Heart left ventricle (tissue), 16 donors: Measurements from ENCODE around the gene DCAF10. TPM values are rescaled to one million over a fixed set of nuclear protein-coding genes. Genes with fewer than 3 reads are reported as not detected.

ENCODE experiments used
- ATAC-seq, 4 donors: fragments of 200-7000 bp; cut with Tn5 transposase; one replicate each; pipeline ENCODE4 v1.9.1; 2020 to 2022; ENCODE audit warnings: moderate library complexity in 4 of 4, mild to moderate bottlenecking in 3 of 4, moderate number of reproducible peaks in 1 of 4
- DNase-seq, 5 donors: peaks; one replicate each; pipeline ENCODE4 v3.0.0-alpha.2; 2020
- H3K27ac ChIP-seq, 12 donors: fragments of 200-600 bp; sonication (generic) in 4 of 12; one replicate each; pipeline versions ENCODE4 v1.5.0 to v1.8.0; 2016 to 2022; ENCODE audit warnings: mild to moderate bottlenecking in 2 of 12
- H3K27me3 ChIP-seq, 9 donors: fragments of 200-600 bp; sonication (generic) in 2 of 9; one replicate each; pipeline versions ENCODE4 v1.5.1 to v1.8.0; 2016 to 2022; ENCODE audit warnings: mild to moderate bottlenecking in 3 of 9
- H3K36me3 ChIP-seq, 9 donors: fragments of 200-600 bp; sonication (generic) in 2 of 9; one replicate each; pipeline versions ENCODE4 v1.5.0 to v1.8.0; 2018 to 2022; ENCODE audit warnings: mild to moderate bottlenecking in 2 of 9
- H3K4me1 ChIP-seq, 12 donors: fragments of 200-600 bp; sonication (generic) in 4 of 12; one replicate each; pipeline versions ENCODE4 v1.5.0 to v1.8.0; 2016 to 2022; ENCODE audit warnings: mild to moderate bottlenecking in 3 of 12
- H3K4me3 ChIP-seq, 12 donors: fragments of 200-600 bp; sonication (generic) in 4 of 12; one replicate each; pipeline versions ENCODE4 v1.5.0 to v1.8.0; 2017 to 2022; ENCODE audit warnings: mild to moderate bottlenecking in 9 of 12, moderate library complexity in 4 of 12
- H3K9me3 ChIP-seq, 12 donors: fragments of 200-600 bp; sonication (generic) in 4 of 12; one replicate each; pipeline versions ENCODE4 v1.5.0 to v1.8.0; 2016 to 2022; ENCODE audit warnings: mild to moderate bottlenecking in 1 of 12
- POLR2A ChIP-seq, 2 donors: fragments of 450-650 bp; IDR thresholded peaks; one replicate each; pipeline ENCODE4 v1.6.1; 2017; ENCODE audit warnings: antibody characterized with exemption in 2 of 2, mild to moderate bottlenecking in 2 of 2, moderate library complexity in 2 of 2
- WGBS, 4 donors: extraction: QIAGEN DNeasy Blood & Tissue Kit in 2 of 4; methylation state at CpG; one replicate each; pipeline versions ENCODE4 v1.1.5 to v1.1.7; 2013 to 2018; 5-methylcytosine and 5-hydroxymethylcytosine counted together
- intact Hi-C, 10 donors: fragments of 100-400 bp; cut with DNase I; formaldehyde crosslinking; loops; one replicate each; pipeline versions ENCODE4 v1.11.1 to v1.14.2; 2022
- polyA plus RNA-seq, 2 donors: library from polyadenylated mRNA; stranded (reverse); fragments of 200-250 nt; gene quantifications; one replicate each; pipeline ENCODE4 v1.2.3, GENCODE V29; 2013
- total RNA-seq, 9 donors: library from RNA; depleted of rRNA in 2 of 9; stranded (reverse); fragments of >200 nt in 2 of 9; fragmentation: NEBNext Ultra II Directional in 3 of 9; extraction: Animal tissue kit (Norgen Biotek cat#: 25700) in 3 of 9; gene quantifications; one replicate each; pipeline versions ENCODE4 v1.1.0 to v1.2.4, GENCODE V29; 2016 to 2023
- TF ChIP-seq, protein P1 (sequence below), 12 donors: fragments of 200-600 bp; sonication (generic) in 4 of 12; IDR thresholded peaks; one replicate each; pipeline versions ENCODE4 v1.5.0 to v1.8.0; 2018 to 2022; ENCODE audit warnings: antibody characterized with exemption in 12 of 12, mild to moderate bottlenecking in 5 of 12
- donor health status: ischemic (EF 13 %, LVEDD 7.1; RV severe dilation, severe dysfunction).
- donor health status: healthy with polysubstance abuse.
- donor health status: DM: no; HTN: yes; CAD: no.
- donor health status: DM: no; HTN: no; CAD: no.
- donor health status: ischemic (EF 25% LVEDD 6.9; RV normal size, moderate dysfunction).
- donor health status: ischemic (EF 25% LVEDD 5.7; RV mildly dilated, moderate dysfunction).
- donor health status: healthy.
- donor health status: DM: yes; HTN: yes; CAD: no.
- donor health status: ischemic (EF 35%, LVEDD 5.7; RV mildly dilated, moderate dysfunction).
- donor health status: nonischemic (EF 11% LVEDD 7.7; RV severe dilation, severe dysfunction).
- donor health status: DM: yes; HTN: yes; CAD: no.
- donor health status: PGD.
- donor health status: ischemic (EF 29% LVEDD 5.4; RV normal size, mild dysfunction).
- donor health status: nonischemic (EF 23%, LVEDD 6.1; RV moderate dilation, normal function).

The DCAF10 gene
- total and polyA plus RNA-seq, 11 donors = 5.0 to 24.3 (median 19.8) TPM

- DNase-seq = no peak
- H3K27me3 ChIP-seq = no peaks in the 10 kb centered on the region
- H3K4me1 ChIP-seq = peaks cover 0 to 44% (median 26%) of the 10 kb centered on the region in 12 donors
- peak overlapping the region; percentile 52 to 88 (median 78) for H3K27ac ChIP-seq
- no peak overlapping the region for H3K4me3 ChIP-seq
- intact Hi-C loops = loop anchor here in 8 of 10 donors (2.0 to 10.0 kb wide), 16 partner anchors 36 to 759 kb away; partner anchors contain the start of genes SHB (in 6 of the 8) and ALDH1B1 (in 3 of the 8)
- H3K36me3 ChIP-seq = peaks cover 0 to 19% (median 4%) of the 10 kb centered on the region in 9 donors
- TF ChIP-seq, protein P1, sequence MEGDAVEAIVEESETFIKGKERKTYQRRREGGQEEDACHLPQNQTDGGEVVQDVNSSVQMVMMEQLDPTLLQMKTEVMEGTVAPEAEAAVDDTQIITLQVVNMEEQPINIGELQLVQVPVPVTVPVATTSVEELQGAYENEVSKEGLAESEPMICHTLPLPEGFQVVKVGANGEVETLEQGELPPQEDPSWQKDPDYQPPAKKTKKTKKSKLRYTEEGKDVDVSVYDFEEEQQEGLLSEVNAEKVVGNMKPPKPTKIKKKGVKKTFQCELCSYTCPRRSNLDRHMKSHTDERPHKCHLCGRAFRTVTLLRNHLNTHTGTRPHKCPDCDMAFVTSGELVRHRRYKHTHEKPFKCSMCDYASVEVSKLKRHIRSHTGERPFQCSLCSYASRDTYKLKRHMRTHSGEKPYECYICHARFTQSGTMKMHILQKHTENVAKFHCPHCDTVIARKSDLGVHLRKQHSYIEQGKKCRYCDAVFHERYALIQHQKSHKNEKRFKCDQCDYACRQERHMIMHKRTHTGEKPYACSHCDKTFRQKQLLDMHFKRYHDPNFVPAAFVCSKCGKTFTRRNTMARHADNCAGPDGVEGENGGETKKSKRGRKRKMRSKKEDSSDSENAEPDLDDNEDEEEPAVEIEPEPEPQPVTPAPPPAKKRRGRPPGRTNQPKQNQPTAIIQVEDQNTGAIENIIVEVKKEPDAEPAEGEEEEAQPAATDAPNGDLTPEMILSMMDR (IDR thresholded peaks at IDR 0.05) = no peak
- TF ChIP-seq POLR2A (IDR thresholded peaks at IDR 0.05) = no peak
- H3K9me3 ChIP-seq = no peaks in the 10 kb centered on the region
- no peak for ATAC-seq
- WGBS, 4 donors = 73 to 81% (median 76%) methylated on average over 10 to 14 of the region's 14 CpGs
Measured at GRCh38 chr9:37915911-37916470, 115.4 kb downstream of the DCAF10 start.

GRCh38 chr9:37916471-37917312 is 116.1 kb downstream of the DCAF10 start:
- Histone ChIP-seq H3K27me3 (no peaks in the 10 kb centered on the region), H3K36me3 (peaks cover 0 to 19% (median 4%) of the 10 kb centered on the region in 9 donors), H3K4me3 (peak overlapping the region in 1 of 12 donors; percentile 12), H3K4me1 (peaks cover 0 to 47% (median 27%) of the 10 kb centered on the region in 12 donors), H3K27ac (peak overlapping the region; percentile 52 to 90 (median 78)), H3K9me3 (no peaks in the 10 kb centered on the region)
- peak in 2 of 4 donors; percentile 20 to 49 for ATAC-seq
- TF ChIP-seq, protein P1 (IDR thresholded peaks at IDR 0.05) = no peak
- no peak for TF ChIP-seq POLR2A (IDR thresholded peaks at IDR 0.05)
- peak in 1 of 5 donors; percentile 42 for DNase-seq
- intact Hi-C loops = loop anchor here in 7 of 10 donors (1.0 to 10.0 kb wide), 15 partner anchors 36 to 758 kb away; partner anchors contain the start of genes SHB (in 6 of the 7) and ALDH1B1 (in 3 of the 7)
- WGBS, 4 donors = 63 to 69% (median 66%) methylated on average over 16 to 18 of the region's 18 CpGs

Other genes starting within 250 kb of the DCAF10 start
- 1 to 10 TPM; 5.5 to 9.8 (median 7.3) TPM for gene FBXO10, start 224.4 kb upstream of the DCAF10 start, total RNA-seq
- gene FBXO10, start 224.4 kb upstream of the DCAF10 start, polyA plus RNA-seq = 1 to 10 TPM; 2.4 to 6.0 TPM
- 10 to 100 TPM; 39.7 to 64.2 (median 50.3) TPM for gene TOMM5, start 208.2 kb upstream of the DCAF10 start, total RNA-seq
- 100 to 1,000 TPM; 103 to 139 TPM for gene TOMM5, start 208.2 kb upstream of the DCAF10 start, polyA plus RNA-seq
- gene FRMPD1, start 149.8 kb upstream of the DCAF10 start, total RNA-seq = 1 to 10 TPM in 5 of 9 donors, under 1 TPM in 4; 0.59 to 1.9 (median 1.0) TPM
- under 1 TPM; 0.03 to 0.30 TPM for gene FRMPD1, start 149.8 kb upstream of the DCAF10 start, polyA plus RNA-seq
- 1 to 10 TPM; 2.7 to 5.5 (median 3.5) TPM for gene TRMT10B, start 47.0 kb upstream of the DCAF10 start, total RNA-seq
- gene TRMT10B, start 47.0 kb upstream of the DCAF10 start, polyA plus RNA-seq = 1 to 10 TPM; 2.7 to 3.5 TPM
- 10 to 100 TPM in 8 of 9 donors, 1 to 10 TPM in 1; 9.6 to 18.6 (median 14.0) TPM for gene EXOSC3, start 15.7 kb upstream of the DCAF10 start, total RNA-seq
- 10 to 100 TPM in 1 of 2 donors, 1 to 10 TPM in 1; 10.0 to 24.0 TPM for gene EXOSC3, start 15.7 kb upstream of the DCAF10 start, polyA plus RNA-seq
- gene SLC25A51, start 103.3 kb downstream of the DCAF10 start, total RNA-seq = 10 to 100 TPM; 18.9 to 27.6 (median 22.9) TPM
- 10 to 100 TPM in 1 of 2 donors, 1 to 10 TPM in 1; 8.6 to 16.1 TPM for gene SLC25A51, start 103.3 kb downstream of the DCAF10 start, polyA plus RNA-seq